T-helper 22 cell (primary cell): Measurements from ENCODE around the gene CERCAM.

Experiments used
- DNase-seq: peaks from one replicate; pipeline ENCODE4 v3.0.0-alpha.2; 2020; ENCODE audit warnings: low read depth

CERCAM gene

DNA sequence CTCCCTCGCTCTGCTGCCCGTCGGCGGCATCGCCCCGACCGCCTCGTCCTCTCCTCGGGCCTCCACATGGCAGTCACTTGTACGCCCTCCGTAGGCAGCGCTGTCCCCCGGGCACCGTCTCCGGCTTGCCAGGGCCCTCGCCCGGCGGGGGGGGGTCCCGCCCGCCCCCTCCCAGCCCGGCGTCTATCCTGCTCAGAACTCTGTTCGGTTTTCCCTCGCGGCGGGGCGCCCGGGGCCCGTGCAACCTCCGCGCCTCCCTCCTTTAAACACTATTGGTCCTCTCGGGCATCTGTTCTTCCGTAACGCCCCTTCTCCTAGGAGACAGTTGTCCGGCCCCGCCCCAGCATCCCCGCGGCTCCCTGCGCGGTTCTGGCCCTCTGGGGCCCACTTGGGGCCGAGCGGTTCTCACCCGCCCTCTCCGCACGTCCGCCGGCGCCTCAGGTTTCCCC is 36.0 kb downstream of the CERCAM start:
- peak; percentile 53 for DNase-seq

DNA sequence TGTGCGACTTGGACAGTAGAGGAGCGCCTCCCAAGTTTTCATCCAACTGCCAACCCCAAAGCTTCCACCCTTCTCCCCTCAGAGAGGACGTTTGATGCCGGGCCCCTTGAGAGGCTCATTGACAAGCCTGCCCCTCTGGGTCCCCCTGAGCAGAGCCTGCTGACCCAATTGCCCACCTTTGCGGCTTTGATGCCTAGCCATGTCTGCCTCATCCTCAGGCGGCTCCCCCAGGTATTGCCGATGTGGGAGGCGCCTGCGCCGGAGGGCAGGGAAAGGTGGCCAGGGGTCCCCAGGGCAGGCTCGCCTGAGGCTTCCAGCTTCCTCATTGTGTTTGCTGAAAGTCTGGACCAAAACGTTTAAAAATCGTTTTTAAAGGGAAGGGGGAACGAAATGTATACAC is 36.5 kb downstream of the CERCAM start:
- DNase-seq, result no peak

DNA sequence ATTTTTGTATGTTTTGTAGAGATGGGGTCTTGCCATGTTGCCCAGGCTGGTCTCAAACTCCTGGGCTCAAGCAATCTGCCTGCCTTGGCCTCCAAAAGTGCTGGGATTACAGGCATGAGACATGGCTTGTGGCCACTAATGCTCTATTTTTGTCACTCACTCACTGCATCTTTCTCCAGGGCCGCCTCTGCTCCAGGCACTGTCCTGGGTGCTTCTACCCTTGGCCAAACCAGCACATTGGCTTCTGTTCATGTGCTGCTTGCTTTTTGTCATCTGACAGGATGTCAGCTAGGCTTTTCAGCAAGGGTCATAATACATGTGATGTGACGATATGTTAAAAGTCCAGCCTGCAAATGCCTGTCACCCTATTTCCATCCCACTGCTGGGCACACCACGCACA is 38.4 kb downstream of the CERCAM start:
- no peak for DNase-seq

DNA sequence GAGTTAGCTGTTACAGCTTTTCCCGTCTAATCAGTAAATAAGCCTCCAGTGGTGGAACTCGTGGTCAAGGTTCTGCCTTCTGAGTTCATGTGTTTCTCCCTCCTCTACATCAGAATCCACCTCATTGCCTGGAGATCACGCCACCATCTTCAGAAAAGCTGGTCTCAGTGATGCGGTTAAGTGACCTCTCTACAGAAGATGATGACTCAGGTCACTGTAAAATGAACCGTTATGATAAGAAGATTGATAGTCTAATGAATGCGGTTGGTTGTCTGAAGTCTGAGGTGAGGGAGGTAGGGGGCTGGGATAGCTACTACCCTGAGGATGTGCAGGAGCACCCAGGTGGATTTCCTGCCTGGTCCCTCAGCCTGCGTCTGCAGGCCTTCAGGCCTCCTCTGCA is 48.4 kb downstream of the CERCAM start:
- DNase-seq, result no peak

DNA sequence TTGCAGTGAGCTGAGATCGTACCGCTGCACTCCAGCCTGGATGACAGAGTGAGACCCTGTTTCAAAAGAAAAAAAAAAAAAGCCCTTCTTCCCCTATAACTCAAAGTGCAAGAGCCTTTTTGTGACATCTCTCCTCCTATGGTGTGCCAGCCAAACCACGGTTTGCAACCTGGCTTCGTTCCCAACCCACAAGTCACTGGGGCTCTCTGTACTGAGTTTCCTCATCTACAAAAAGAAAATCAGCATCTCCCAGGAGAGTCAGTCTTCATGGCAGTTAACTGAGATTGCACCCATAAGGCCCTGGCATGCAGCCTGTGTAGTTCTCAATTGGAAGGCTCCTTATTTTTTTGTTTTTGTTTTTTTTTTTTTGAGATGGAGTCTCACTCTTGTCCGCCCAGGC is 49.9 kb downstream of the CERCAM start:
- DNase-seq, result no peak

DNA sequence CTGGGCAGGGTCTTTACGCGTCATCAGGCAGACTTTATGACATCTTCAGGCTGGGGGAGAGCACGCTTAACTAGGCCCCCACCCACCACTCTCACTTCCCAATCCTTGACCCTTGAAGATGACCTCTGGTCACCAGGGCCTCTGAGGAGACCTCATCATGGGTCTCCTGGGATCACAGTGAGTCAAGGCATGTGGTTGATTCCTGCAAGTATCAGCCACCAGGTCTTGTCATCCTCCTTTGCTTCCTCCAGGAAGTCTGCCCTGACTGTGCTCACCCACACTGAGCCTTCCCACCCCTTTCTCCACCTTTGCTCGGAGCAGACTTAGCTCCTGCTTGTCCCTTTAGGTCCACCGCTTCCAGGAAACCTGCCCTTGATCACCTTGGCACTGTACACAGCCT is 52.4 kb downstream of the CERCAM start:
- DNase-seq, result no peak

DNA sequence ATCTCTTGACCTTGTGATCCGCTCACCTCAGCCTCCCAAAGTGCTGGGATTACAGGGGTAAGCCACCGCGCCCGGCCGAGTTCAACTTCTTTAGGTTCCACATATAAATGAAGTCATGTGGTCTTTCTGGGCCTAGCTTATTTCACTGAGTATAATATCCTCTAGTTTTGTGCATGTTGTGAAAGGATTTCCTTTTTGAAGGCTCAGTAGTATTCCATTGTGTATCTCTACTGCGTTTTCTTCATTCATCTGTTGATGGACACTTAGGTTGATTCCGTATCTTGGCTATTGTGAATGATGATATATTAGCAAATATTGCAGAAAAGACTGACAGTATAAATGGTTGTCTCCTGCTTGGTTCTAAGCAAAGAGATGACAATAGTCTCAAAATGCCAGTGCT is 55.2 kb downstream of the CERCAM start:
- DNase-seq, result no peak

DNA sequence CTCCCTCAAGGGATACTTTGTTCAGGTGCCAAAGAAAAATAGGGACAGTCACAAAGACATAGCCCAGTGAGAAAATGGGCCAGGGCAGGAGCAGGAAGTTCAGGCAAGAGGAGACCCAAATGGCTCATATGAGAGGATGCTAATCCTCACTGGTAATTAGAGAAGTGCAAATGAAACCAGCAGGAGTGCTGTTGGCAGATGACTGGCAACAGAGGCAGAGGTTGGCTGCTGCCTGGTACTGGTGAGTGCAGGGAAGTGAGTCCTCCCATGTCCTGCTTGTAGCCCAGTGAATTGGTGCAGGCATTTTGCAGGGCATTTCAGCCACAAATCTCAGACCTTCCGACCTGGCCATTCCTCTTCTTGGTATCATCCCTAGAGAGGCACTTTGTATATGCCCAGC is 58.6 kb downstream of the CERCAM start:
- no peak for DNase-seq

DNA sequence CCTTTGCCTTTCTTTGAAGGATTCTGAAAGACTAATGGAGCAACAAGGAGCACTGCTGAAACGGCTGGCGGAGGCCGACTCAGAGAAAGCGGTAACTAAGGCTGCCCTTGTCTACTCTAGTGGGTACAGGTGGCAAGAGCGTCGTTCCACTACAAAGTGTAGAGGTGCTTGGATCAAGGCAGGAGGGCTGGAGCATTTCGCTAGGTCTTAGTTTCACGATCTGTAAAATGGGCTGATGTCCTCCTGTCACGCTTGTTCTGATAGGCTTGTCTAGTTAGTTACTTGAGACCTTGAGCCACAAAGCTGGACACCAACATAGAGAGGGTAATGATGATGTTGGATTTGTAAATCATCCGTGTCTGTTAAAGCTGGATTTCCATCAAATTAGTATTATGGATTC is 60.9 kb downstream of the CERCAM start:
- DNase-seq, result no peak

DNA sequence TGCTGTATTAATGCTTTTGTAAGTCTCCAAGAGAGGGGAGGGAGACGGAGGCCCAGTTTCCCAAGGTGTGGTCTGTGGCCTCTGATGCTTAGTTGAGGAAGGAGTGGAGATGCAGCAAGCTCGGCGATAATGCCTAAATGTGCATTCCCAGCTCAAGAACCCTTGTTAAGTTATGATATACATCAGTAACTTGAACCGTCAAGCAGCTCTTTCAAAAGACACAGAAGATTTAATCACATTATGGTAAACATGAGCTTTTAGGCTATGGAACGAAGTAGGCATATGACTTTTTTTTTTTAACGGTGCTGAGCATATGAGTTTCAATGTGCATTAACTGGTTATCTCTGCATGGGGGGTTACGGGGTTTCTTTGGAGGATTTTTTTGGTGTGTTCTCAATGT is 61.5 kb downstream of the CERCAM start:
- no peak for DNase-seq

DNA sequence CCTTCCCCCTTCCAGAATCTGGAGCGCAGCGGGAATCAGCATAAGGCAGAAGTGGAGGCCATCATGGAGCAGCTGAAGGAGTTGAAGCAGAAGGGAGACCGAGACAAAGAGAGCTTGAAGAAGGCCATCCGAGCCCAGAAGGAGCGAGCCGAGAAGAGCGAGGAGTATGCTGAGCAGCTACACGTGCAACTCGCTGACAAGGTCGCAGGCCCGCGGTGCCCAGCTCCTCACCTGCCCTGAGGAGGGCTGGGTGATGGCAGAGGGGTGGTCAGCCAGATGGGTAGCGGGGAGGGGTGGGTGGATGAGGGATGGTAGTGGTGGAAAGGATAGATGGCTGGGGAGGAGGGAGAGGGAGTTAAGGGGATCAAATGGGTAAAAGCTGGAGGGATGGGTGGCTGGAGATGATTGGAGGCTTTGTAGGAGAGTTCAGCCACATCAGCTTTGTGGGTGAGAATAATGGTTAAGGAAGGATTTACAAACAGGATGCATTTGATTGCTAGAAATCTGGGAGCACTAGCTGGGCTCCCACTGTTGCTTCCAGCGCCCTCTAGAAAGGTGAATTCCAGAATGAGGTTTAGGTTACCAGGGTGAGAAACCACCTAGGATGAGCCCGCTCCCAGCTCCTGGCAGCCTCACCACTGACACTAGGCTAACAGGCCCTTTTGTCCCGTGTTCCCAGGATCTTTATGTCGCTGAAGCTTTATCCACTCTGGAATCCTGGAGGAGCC is 64.2 kb downstream of the CERCAM start:
- DNase-seq, result no peak

DNA sequence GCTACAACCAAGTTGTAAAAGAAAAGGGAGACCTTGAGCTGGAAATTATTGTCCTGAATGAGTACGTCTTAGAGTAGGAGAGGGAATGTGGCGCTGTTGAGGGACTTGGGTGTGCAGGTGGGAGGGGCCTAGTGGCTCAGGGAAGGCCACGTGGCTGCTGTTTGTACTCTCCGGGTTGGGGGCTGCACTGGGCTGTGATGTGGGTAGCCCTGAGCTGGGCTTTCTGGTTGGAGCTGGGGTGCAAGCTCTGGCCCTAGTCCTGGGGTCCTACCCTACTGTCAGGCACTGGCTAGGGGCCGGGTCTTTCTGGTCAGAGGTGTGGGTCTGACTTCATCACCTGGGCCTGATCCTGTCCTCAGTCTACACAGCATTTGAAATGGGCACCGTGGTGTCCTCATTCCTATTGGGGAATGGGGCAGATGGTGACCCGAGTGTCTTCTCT is 64.8 kb downstream of the CERCAM start:
- DNase-seq, result no peak

DNA sequence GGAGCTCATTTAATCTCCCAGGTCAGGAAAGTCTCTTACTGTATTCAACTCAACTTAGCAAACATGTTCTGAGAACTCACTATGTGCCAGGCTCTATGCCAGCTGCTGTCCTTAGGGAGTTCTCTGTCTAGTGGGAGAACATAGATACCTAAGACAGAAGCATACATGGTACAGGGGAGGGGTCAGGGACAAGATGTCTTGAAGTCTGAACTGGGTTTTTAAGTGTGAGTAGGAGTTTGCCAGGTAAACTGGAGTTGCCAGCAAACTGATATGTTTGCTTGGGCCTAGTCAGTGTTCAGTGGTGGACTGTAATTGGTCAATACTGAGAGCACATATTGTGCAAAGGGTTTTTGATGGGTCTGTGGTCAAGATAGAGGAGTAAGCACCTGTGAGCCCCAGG is 65.5 kb downstream of the CERCAM start:
- no peak for DNase-seq
